SW 1271 (cell line): ENCODE results near the gene LMTK3.
"Not testable (repeated sequence)": the region's sequence is repeated elsewhere in the genome, so short reads cannot be mapped to it uniquely, and the experiment has no call there.

Source experiments
- DNase-seq, 2 experiments: peaks; one replicate each; lab custom pipeline; 2025; lab: John Stamatoyannopoulos, UW

Gene LMTK3

GRCh38 chr19:48538057-48538456 is 26.4 kb upstream of the LMTK3 start:
- DNase-seq, result not testable (repeated sequence)

GRCh38 chr19:48537541-48537940 is 25.9 kb upstream of the LMTK3 start:
- no peak for DNase-seq

DNA sequence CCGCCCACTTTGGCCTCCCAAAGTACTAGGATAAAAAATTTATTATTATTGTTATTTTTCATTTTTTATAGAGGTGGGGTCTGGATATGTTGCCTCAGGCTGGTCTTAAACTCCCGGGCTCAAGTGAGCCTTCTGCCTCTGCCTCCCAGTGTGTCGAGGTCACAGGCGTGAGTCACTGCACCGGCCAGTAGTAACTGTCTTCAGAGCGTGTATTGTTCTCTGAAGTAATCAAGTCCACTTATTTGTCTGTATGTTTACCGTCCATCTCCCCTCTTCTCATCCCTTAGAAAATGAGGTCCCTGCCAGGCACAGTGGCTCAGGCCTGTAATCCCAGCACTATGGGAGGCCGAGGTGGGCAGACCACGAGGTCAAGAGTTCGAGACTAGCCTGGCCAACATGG is 22.1 kb upstream of the LMTK3 start:
- no peak for DNase-seq

DNA sequence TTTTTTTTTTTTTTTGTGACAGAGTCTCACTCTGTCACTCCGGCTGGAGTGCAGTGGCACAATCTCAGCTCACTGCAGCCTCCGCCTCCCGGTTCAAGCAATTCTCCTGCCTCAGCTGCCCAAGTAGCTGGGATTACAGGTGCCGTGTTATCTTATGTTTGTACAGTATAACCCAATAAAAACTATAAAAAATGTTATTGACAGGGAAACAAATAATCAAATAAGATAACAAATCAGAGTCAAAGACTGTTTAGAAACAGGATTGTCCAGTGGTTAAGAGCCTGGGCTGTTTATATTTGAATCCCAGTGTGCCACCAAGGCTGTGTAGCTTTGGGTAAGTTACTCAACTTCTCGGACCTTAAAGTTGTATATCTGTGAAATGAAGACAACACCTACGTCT is 19.1 kb upstream of the LMTK3 start:
- DNase-seq, result no peak

DNA sequence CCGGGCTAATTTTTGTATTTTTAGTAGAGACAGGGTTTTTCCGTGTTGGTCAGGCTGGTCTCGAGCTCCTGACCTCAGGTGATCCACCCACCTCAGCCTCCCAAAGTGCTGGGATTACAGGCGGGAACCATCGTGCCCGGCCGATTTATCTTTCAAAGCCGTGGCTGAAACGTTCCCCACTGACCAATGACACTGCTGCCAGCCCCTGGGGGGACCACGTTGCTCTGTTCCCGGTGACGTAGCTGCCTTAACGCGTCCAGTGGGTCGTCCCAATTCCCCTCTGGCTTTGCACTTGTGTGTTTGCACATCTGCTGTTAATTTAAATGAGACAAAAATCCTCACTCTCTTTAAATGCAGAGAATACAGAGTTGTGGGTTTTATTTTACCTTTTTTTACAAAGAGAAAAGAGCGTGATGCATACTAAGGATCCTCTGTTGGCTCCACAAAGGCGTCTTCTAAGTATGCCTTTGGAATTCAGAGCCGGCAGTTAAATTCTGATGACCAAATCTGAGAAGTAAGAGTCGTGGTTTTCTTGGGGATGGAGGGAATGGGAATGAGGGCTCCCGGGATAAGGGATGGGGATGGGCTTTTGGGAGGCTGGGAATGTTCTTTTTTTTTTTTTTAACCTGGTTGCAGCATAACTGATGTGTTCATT is 18.6 kb upstream of the LMTK3 start:
- no peak for DNase-seq

DNA sequence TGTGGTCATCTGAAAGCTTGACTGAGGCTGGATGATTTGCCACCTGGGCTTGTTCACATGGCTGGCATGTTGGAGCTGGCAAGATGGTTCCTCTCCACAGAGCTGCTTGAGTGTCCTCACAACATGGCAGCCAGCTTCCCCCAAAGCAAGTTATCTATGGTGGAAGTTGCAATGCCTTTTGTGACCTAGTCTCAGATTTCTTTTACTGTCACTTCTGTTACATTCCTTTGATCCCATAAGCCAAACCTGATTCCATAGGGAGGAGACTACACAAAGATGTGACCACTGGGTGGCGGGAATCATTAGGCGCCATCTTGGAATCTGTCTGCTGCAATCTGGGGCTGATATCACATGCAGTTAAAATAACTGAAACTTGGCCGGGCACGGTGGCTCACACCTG is 17.5 kb upstream of the LMTK3 start:
- no peak for DNase-seq

GRCh38 chr19:48524732-48525131 is 13.1 kb upstream of the LMTK3 start:
- no peak for DNase-seq

DNA sequence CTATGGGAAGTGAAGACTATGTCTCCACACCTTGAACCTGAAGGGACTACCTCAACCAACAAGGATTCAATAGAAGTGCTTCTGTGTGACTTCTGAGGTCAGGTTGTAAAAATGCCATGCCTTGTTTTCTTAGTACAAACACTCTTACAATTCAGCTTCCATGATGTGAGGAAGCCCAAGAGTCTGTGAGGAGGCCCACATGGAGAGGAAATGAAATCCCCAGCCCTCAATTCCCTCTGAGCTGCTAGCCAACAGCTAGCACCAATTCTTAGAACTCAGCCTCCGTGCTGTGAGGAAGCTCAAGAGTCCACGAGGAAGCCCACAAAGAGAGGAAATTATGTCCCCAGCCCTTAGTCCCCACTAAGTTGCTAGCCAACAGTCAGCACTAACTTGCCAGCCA is 12.6 kb upstream of the LMTK3 start:
- no peak for DNase-seq

GRCh38 chr19:48520134-48520533 is 8.5 kb upstream of the LMTK3 start:
- DNase-seq, result no peak

DNA sequence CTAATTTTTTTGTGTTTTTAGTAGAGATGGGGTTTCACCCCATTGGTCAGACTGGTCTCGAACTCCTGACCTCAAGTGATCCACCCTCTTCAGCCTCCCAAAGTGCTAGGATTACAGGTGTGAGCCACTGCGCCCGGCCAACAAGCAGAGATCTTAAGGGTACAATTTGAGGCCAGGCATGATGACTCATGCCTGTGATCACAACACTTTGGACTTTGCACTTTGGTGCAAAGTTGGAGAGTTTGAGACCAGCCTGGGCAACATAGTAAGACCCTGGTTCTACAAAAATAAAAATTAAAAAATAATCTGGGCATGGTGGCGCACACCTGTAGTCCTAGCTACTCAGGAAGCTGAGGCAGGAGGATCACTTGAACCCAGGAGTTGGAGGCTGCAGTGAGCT is 7.8 kb upstream of the LMTK3 start:
- DNase-seq, result not testable (repeated sequence)

- DNase-seq, result no peak
Measured at GRCh38 chr19:48518207-48518606, 6.6 kb upstream of the LMTK3 start.

- no peak for DNase-seq
Measured at GRCh38 chr19:48516536-48516935, 4.9 kb upstream of the LMTK3 start.

- no peak for DNase-seq
Measured at GRCh38 chr19:48514123-48514458, 2.5 kb upstream of the LMTK3 start.

DNA sequence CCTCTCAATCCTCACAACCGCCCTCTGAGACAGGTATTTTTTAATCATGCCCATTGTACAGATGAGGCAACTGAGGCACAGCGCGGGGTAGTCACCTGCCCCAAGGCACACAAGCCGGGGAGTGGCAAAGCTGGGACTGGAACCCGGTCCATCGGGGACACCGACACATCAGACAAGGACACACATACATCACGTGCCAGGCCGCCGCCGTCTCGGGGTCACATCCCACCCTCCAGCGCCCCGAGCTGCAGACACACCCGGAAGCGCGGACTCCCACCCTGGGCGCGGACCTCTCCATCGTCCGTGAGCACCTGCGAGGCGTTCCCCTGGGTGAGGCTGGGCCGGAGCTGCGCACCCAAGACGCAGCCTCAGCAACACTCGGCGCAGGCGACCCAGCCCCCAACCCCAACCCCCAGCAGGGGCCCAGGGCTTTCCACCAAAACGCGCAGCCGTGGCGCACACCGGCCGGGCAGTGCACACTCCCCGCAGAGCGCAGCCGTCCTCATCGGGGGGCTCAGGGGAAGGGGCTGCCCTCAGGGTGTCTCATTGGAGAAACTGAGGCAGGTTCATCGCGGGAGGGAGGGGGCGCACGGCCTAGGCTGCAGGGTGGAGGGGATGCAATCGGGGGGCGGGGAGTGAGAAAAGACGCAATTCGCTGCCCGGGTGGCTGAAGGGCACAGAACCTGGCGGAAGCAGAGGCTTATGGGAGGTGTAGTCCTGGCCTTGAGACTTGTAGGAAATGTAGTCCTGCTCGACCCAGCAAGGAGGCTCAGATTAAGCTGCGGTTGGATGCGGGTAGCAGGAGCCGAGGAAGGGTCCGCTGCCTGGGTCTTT is 1.9 kb upstream of the LMTK3 start:
- peak; percentile 42 to 73 for DNase-seq

DNA sequence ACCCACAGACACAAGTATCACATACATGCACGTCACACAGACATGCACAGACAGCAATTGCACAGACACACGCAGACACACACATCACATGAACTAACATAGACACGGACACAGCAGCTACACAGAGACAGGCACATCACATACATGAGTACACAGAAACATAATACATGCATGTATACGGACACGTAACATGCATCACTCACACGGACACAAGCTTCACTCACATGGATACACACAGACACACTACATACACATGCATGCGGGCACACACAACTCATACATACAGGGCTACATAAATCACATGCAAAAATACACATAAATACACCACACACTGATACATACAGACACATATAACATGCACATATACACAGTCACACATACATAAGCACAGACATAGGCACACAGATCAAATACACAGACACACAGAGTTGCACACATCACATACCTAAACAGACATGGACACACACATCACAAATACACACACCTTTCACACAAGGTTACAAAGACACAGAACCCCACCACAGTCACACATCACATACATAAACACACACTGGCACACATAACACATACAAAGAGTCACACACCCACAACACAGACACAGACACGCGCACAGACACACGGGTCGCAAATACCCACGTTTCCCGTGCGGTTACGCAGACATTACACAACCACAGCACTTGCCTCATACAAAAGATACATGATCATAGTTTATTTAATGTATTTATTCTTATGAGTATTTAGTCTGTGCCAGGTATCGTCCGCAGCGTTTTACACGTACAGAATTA is 1.1 kb upstream of the LMTK3 start:
- no peak for DNase-seq

- DNase-seq, result no peak
Measured at GRCh38 chr19:48511321-48511731, 309 bp downstream of the LMTK3 start.

GRCh38 chr19:48510421-48511268 is 990 bp downstream of the LMTK3 start:
- DNase-seq, result peak; percentile 8 to 45

- no peak for DNase-seq
Measured at GRCh38 chr19:48509467-48510194, 2.0 kb downstream of the LMTK3 start.

- no peak for DNase-seq
Measured at GRCh38 chr19:48508729-48509411, 2.8 kb downstream of the LMTK3 start.

DNA sequence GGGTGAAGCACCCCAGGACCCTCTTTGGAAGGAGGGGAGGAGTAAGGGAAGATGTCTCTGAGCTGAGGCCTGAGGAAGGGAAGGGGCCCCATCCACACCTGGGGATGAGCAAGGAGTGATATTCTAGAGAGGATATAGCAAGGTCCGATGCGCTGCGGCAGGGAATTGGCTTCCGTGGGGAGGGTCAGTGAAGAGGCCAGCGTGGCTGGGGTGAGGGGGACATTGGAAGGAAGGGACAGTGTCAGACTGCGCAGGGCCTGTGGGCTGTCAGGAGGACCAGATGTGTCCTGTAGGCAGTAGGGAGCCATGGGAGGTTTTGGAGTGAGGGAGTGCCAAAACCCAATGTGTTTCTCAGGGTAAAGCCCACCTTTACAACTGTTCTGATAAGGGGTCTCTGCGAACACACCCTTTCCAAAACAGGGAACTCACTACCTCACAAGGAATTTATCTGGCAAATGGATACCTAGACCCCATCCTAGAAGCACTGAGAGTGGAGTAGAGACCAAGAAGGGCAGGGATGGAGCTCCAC is 3.7 kb downstream of the LMTK3 start:
- no peak for DNase-seq
